SK-N-SH (cell line): Measurements from ENCODE around the gene WDFY2.

Source experiments
- EP300 ChIP-seq, 2 experiments: IDR thresholded peaks; 2 replicates each; pipeline versions ENCODE4 v1.4.0 to v1.6.1; 2012; ENCODE audit warnings: borderline replicate concordance in 1 of 2, low read depth in 1 of 2, low read length in 1 of 2
- GABPA ChIP-seq: IDR thresholded peaks from 2 replicates; pipeline ENCODE4 v1.4.0; 2012; ENCODE audit warnings: low read depth, mild to moderate bottlenecking
- MEF2A ChIP-seq: IDR thresholded peaks from 2 replicates; pipeline ENCODE4 v1.4.0; 2012; ENCODE audit warnings: low read depth, borderline replicate concordance
- NRF1 ChIP-seq: IDR thresholded peaks from 2 replicates; pipeline ENCODE4 v1.6.1; 2012; ENCODE audit warnings: low read depth, mild to moderate bottlenecking, low read length
- POLR2AphosphoS5 ChIP-seq: IDR thresholded peaks from 2 replicates; pipeline ENCODE4 v1.6.1; 2012; ENCODE audit warnings: low read depth, low read length
- RFX5 ChIP-seq: IDR thresholded peaks from 2 replicates; pipeline ENCODE4 v1.6.1; 2012; ENCODE audit warnings: mild to moderate bottlenecking, improper control_type of control experiment, low read length
- SIN3A ChIP-seq: IDR thresholded peaks from 2 replicates; pipeline ENCODE4 v1.6.1; 2012; ENCODE audit warnings: low read depth, mild to moderate bottlenecking, low read length, moderate library complexity, borderline replicate concordance
- TCF12 ChIP-seq: IDR thresholded peaks from 2 replicates; pipeline ENCODE4 v1.4.0; 2012
- TF ChIP-seq, protein P1 (sequence below): fragments of 200-600 bp; sonication (generic); IDR thresholded peaks from 2 replicates; pipeline ENCODE4 v1.6.1; 2017; ENCODE audit warnings: antibody characterized with exemption, mild to moderate bottlenecking, moderate library complexity
- TF ChIP-seq, protein P2 (sequence below): fragments of 150-350 bp; IDR thresholded peaks from 2 replicates; pipeline ENCODE4 v1.6.1; 2017; ENCODE audit warnings: antibody characterized with exemption, low read length, low read depth, borderline replicate concordance
- TF ChIP-seq, protein P3 (sequence below): IDR thresholded peaks from 2 replicates; pipeline ENCODE4; 2012

DNA sequence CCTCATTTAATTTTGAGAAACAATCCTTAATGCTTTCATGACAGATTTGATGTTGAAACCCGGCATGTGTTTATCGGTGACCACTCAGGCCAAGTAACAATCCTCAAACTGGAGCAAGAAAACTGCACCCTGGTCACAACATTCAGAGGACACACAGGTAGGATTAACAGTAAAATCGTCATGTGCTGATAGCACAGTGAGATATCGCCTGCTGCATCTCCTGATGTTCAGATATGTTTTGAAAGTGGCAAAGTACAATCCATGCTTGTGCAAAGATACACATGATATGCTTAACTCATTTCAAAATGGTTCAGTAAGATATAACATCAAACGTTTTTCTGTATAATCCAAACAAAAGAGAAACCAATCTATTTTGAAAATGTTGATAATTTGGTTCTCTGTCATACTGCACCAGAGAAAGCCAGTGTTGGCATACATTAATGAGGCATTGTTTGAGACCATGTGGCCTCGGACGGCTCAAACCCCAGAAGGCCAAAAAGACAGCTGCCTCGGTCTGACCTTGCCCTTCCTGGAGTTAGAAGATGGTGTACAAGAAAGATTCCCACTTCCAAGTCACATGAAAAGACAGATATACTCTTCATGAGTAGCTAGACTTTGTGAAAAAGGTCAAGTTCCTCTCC lies 143.5 kb downstream of the WDFY2 start:
- TF ChIP-seq, protein P1, sequence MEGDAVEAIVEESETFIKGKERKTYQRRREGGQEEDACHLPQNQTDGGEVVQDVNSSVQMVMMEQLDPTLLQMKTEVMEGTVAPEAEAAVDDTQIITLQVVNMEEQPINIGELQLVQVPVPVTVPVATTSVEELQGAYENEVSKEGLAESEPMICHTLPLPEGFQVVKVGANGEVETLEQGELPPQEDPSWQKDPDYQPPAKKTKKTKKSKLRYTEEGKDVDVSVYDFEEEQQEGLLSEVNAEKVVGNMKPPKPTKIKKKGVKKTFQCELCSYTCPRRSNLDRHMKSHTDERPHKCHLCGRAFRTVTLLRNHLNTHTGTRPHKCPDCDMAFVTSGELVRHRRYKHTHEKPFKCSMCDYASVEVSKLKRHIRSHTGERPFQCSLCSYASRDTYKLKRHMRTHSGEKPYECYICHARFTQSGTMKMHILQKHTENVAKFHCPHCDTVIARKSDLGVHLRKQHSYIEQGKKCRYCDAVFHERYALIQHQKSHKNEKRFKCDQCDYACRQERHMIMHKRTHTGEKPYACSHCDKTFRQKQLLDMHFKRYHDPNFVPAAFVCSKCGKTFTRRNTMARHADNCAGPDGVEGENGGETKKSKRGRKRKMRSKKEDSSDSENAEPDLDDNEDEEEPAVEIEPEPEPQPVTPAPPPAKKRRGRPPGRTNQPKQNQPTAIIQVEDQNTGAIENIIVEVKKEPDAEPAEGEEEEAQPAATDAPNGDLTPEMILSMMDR, result no peak
- TF ChIP-seq TCF12 (no peak), EP300 (IDR thresholded peaks at IDR 0.05; ENCODE audit: borderline replicate concordance in 1 of 2, low read depth in 1 of 2, low read length in 1 of 2) (no peak), GABPA (no peak), SIN3A (no peak), NRF1 (no peak), RFX5 (no peak), POLR2AphosphoS5 (no peak), MEF2A (no peak)
- TF ChIP-seq, protein P2, sequence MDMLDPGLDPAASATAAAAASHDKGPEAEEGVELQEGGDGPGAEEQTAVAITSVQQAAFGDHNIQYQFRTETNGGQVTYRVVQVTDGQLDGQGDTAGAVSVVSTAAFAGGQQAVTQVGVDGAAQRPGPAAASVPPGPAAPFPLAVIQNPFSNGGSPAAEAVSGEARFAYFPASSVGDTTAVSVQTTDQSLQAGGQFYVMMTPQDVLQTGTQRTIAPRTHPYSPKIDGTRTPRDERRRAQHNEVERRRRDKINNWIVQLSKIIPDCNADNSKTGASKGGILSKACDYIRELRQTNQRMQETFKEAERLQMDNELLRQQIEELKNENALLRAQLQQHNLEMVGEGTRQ, result no peak
- TF ChIP-seq, protein P3, sequence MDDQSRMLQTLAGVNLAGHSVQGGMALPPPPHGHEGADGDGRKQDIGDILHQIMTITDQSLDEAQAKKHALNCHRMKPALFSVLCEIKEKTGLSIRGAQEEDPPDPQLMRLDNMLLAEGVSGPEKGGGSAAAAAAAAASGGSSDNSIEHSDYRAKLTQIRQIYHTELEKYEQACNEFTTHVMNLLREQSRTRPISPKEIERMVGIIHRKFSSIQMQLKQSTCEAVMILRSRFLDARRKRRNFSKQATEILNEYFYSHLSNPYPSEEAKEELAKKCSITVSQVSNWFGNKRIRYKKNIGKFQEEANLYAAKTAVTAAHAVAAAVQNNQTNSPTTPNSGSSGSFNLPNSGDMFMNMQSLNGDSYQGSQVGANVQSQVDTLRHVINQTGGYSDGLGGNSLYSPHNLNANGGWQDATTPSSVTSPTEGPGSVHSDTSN, result no peak
